Fibroblast of pulmonary artery (primary cell): ENCODE measurements around the gene MYO5A.

Experiments
- DNase-seq: peaks from one replicate; pipeline ENCODE4 v3.0.0-alpha.2; 2010; ENCODE audit warnings: low read depth
- H3K4me3 ChIP-seq: replicated peaks from 2 replicates; pipeline ENCODE4 v1.5.1; 2011; ENCODE audit warnings: low read depth, mild to moderate bottlenecking, control low read depth, low read length, moderate library complexity
- CTCF ChIP-seq: IDR thresholded peaks from 2 replicates; pipeline ENCODE4 v1.5.1; 2011; ENCODE audit warnings: mild to moderate bottlenecking, control low read depth, low read length, inconsistent platforms; ENCODE audit errors: missing control alignments

MYO5A gene

GRCh38 chr15:52523647-52524046, 5.0 kb downstream of the MYO5A start:
- TF ChIP-seq CTCF = no peak
- no peak for DNase-seq
- no peak overlapping the region for H3K4me3 ChIP-seq

GRCh38 chr15:52523192-52523591, 5.5 kb downstream of the MYO5A start:
- H3K4me3 ChIP-seq = no peak overlapping the region
- DNase-seq = peak; percentile 52
- no peak for TF ChIP-seq CTCF

GRCh38 chr15:52521682-52522081, 7.0 kb downstream of the MYO5A start:
- TF ChIP-seq CTCF = no peak
- DNase-seq = no peak
- H3K4me3 ChIP-seq = no peak overlapping the region

- TF ChIP-seq CTCF = no peak
- no peak overlapping the region for H3K4me3 ChIP-seq
- no peak for DNase-seq
These were observed 8.3 kb downstream of the MYO5A start for GRCh38 chr15:52520421-52520820.

- TF ChIP-seq CTCF = no peak
- H3K4me3 ChIP-seq = no peak overlapping the region
- no peak for DNase-seq
These were observed 10.0 kb downstream of the MYO5A start for GRCh38 chr15:52518487-52519371.

- DNase-seq = no peak
- TF ChIP-seq CTCF = no peak
- H3K4me3 ChIP-seq = no peak overlapping the region
These were observed 11.7 kb downstream of the MYO5A start for GRCh38 chr15:52517014-52517413.

GRCh38 chr15:52515343-52515742, 13.3 kb downstream of the MYO5A start:
- TF ChIP-seq CTCF = no peak
- DNase-seq = no peak

More at GRCh38 chr15:52515343-52515742, 13.3 kb downstream of the MYO5A start:
- no peak overlapping the region for H3K4me3 ChIP-seq
